Measurements from ENCODE around the gene TCAP.

DNA sequence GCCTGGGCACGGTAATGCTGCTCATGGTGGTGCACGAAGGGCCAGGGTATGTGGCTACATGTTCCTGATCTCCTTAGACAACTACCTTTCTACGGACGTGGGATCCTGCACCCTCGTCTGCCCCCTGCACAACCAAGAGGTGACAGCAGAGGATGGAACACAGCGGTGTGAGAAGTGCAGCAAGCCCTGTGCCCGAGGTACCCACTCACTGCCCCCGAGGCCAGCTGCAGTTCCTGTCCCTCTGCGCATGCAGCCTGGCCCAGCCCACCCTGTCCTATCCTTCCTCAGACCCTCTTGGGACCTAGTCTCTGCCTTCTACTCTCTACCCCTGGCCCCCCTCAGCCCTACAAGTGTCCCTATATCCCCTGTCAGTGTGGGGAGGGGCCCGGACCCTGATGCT lies 46.7 kb downstream of the TCAP start:
- TF ChIP-seq, protein P1, sequence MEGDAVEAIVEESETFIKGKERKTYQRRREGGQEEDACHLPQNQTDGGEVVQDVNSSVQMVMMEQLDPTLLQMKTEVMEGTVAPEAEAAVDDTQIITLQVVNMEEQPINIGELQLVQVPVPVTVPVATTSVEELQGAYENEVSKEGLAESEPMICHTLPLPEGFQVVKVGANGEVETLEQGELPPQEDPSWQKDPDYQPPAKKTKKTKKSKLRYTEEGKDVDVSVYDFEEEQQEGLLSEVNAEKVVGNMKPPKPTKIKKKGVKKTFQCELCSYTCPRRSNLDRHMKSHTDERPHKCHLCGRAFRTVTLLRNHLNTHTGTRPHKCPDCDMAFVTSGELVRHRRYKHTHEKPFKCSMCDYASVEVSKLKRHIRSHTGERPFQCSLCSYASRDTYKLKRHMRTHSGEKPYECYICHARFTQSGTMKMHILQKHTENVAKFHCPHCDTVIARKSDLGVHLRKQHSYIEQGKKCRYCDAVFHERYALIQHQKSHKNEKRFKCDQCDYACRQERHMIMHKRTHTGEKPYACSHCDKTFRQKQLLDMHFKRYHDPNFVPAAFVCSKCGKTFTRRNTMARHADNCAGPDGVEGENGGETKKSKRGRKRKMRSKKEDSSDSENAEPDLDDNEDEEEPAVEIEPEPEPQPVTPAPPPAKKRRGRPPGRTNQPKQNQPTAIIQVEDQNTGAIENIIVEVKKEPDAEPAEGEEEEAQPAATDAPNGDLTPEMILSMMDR (conservative IDR thresholded peaks at IDR 0.05 in 1 of 2, IDR thresholded peaks at IDR 0.05 in 1 of 2; ENCODE audit: extremely low read depth in 1 of 2, insufficient read depth in 1 of 2, low read depth in 1 of 2, low read length in 2 of 2), result no peak
- no peak for TF ChIP-seq EZH2 (IDR thresholded peaks at IDR 0.05; ENCODE audit: borderline replicate concordance, low read length)

Data from mammary epithelial cell (primary cell).